Fibroblast of skin of scalp (primary cell): Measurements from ENCODE around the gene STX5.
"Not testable (repeated sequence)": the region's sequence is repeated elsewhere in the genome, so short reads cannot be mapped to it uniquely, and the experiment has no call there.

Experiments used
- DNase-seq: peaks from one replicate; pipeline ENCODE4 v3.0.0-alpha.2; 2013

STX5 gene

GRCh38 chr11:62854013-62854824 is 22.4 kb upstream of the STX5 start:
- DNase-seq, result no peak

- no peak for DNase-seq
These were observed 21.6 kb upstream of the STX5 start for GRCh38 chr11:62853279-62853965.

- DNase-seq, result no peak
These were observed 20.8 kb upstream of the STX5 start for GRCh38 chr11:62852523-62853188.

GRCh38 chr11:62851807-62852522 is 20.1 kb upstream of the STX5 start:
- no peak for DNase-seq

GRCh38 chr11:62850911-62851806 is 19.3 kb upstream of the STX5 start:
- DNase-seq, result no peak

- DNase-seq, result no peak
These were observed 16.0 kb upstream of the STX5 start for GRCh38 chr11:62847767-62848314.

- DNase-seq, result no peak
These were observed 14.3 kb upstream of the STX5 start for GRCh38 chr11:62846177-62846576.

GRCh38 chr11:62844154-62844553 is 12.3 kb upstream of the STX5 start:
- DNase-seq, result no peak

- peak; percentile 43 for DNase-seq
These were observed 11.6 kb upstream of the STX5 start for GRCh38 chr11:62843466-62843865.

GRCh38 chr11:62842891-62843290 is 11.0 kb upstream of the STX5 start:
- DNase-seq, result not testable (repeated sequence)

GRCh38 chr11:62842171-62842741 is 10.4 kb upstream of the STX5 start:
- DNase-seq, result peak; percentile 15

- DNase-seq, result peak; percentile 100
These were observed 9.7 kb upstream of the STX5 start for GRCh38 chr11:62841361-62842170.

- DNase-seq, result peak; percentile 86
These were observed 9.0 kb upstream of the STX5 start for GRCh38 chr11:62840721-62841360.

- peak; percentile 92 for DNase-seq
These were observed 7.4 kb upstream of the STX5 start, which contains the start of gene WDR74 for GRCh38 chr11:62839050-62839945. Gene WDR74 (minus strand): TSS chr11:62839590. CDS start chr11:62839570, 20 bp downstream.

- DNase-seq, result no peak
These were observed 3.5 kb upstream of the STX5 start for GRCh38 chr11:62835336-62835735.

GRCh38 chr11:62832336-62833234 is 734 bp upstream of the STX5 start, which contains the start of gene TEX54:
Gene TEX54 (minus strand): TSS chr11:62832841.
- DNase-seq, result no peak

- DNase-seq, result no peak
These were observed 839 bp downstream of the STX5 start for GRCh38 chr11:62830904-62831519.
